Endothelial cell of umbilical vein (primary cell): ENCODE measurements around the gene SETD3. TPM values are rescaled to one million over a fixed set of nuclear protein-coding genes. Genes with fewer than 3 reads are reported as not detected.

ENCODE experiments used
- BruUV-seq: library from RNA; stranded (reverse); fragments of 400-500 nt; replicated peaks from 2 replicates; lab custom pipeline; 2021; lab: Mats Ljungman, UMichigan
- CTCF ChIA-PET: fragments of 300-600, 350-600 bp; sonication (Branson Sonifier 250); formaldehyde crosslinking; loops from one replicate; lab custom pipeline; 2021; ENCODE audit warnings: antibody characterized with exemption, inconsistent platforms; lab: Charles Lee
- POLR2A ChIA-PET: fragments of 300-600, 350-600 bp; sonication (Branson Sonifier 250); formaldehyde crosslinking; loops from one replicate; lab custom pipeline; 2021; ENCODE audit warnings: antibody characterized with exemption, inconsistent platforms; lab: Charles Lee
- DNase-seq: peaks from one replicate; pipeline ENCODE4 v3.0.0-alpha.2; 2011; ENCODE audit warnings: low read depth, low spot score
- FAIRE-seq: peaks from 2 replicates; lab custom pipeline; 2011; peaks lifted over from hg19 to GRCh38; lab: Jason Lieb, UNC
- H2AFZ ChIP-seq: 2 replicates; pipeline ENCODE4 v1.6.0; 2012; ENCODE audit warnings: low read depth, low read length, control low read depth, inconsistent platforms
- H3K27ac ChIP-seq: 2 replicates; pipeline ENCODE4 v1.5.1; 2011; ENCODE audit warnings: low read depth, mild to moderate bottlenecking, control low read depth, low read length, moderate library complexity; ENCODE audit not compliant: insufficient read depth
- H3K27me3 ChIP-seq, 2 experiments: 2 replicates each; pipeline versions ENCODE4 v1.6.0 to v1.6.1; 2011; ENCODE audit warnings: low read length in 2 of 2, mixed read lengths in 1 of 2; ENCODE audit not compliant: control insufficient read depth in 2 of 2, insufficient read depth in 2 of 2
- H3K36me3 ChIP-seq, 2 experiments: 2 replicates in 1 of 2; 3 replicates in 1 of 2; pipeline ENCODE4 v1.5.1; 2011; ENCODE audit warnings: low read length in 2 of 2, mild to moderate bottlenecking in 1 of 2, moderate library complexity in 1 of 2; ENCODE audit not compliant: control insufficient read depth in 2 of 2, insufficient read depth in 2 of 2; ENCODE audit errors: extremely low read depth in 1 of 2
- H3K4me1 ChIP-seq: 3 replicates; pipeline ENCODE4 v1.5.1; 2011; ENCODE audit warnings: mild to moderate bottlenecking, low read length; ENCODE audit not compliant: control insufficient read depth, insufficient read depth; ENCODE audit errors: extremely low read depth
- H3K4me2 ChIP-seq: 2 replicates; pipeline ENCODE4 v1.6.1; 2011; ENCODE audit warnings: low read length, control low read depth, mixed read lengths; ENCODE audit not compliant: insufficient read depth
- H3K4me3 ChIP-seq, 3 experiments: fragments of 200-600 bp in 1 of 3; sonication (generic), shearing (Covaris generic) in 1 of 3; replicated peaks in 1 of 3; 2 replicates each; pipeline ENCODE4 v1.5.1; 2011 to 2016; ENCODE audit warnings: control low read depth in 3 of 3, low read length in 3 of 3, mild to moderate bottlenecking in 2 of 3, inconsistent platforms in 1 of 3, low read depth in 1 of 3, moderate library complexity in 1 of 3; ENCODE audit not compliant: insufficient read depth in 1 of 3
- H3K79me2 ChIP-seq: 2 replicates; pipeline ENCODE4 v1.6.0; 2012; ENCODE audit warnings: low read length, inconsistent platforms; ENCODE audit not compliant: control insufficient read depth, insufficient read depth
- H3K9ac ChIP-seq: replicated peaks from 2 replicates; pipeline ENCODE3; 2011; ENCODE audit warnings: low read length, control low read depth; ENCODE audit not compliant: insufficient read depth; ENCODE audit errors: extremely low read depth
- H3K9me1 ChIP-seq: replicated peaks from 3 replicates; pipeline ENCODE4 v1.6.0; 2011; ENCODE audit warnings: mild to moderate bottlenecking, low read length; ENCODE audit not compliant: control insufficient read depth, insufficient read depth; ENCODE audit errors: extremely low read depth
- H3K9me3 ChIP-seq: replicated peaks from 2 replicates; pipeline ENCODE4 v1.5.1; 2012; ENCODE audit warnings: low read length, inconsistent platforms; ENCODE audit not compliant: control insufficient read depth, insufficient read depth
- H4K20me1 ChIP-seq: replicated peaks from 2 replicates; pipeline ENCODE3; 2011; ENCODE audit warnings: mild to moderate bottlenecking, low read length; ENCODE audit not compliant: control insufficient read depth, insufficient read depth; ENCODE audit errors: extremely low read depth
- CTCF ChIP-seq, 2 donors: IDR thresholded peaks; 1 replicate in 1 of 2; 2 replicates in 1 of 2; pipeline ENCODE4 v1.5.1; 2011; ENCODE audit warnings: low read length in 2 of 2, mild to moderate bottlenecking in 2 of 2, moderate library complexity in 2 of 2, control low read depth in 1 of 2, inconsistent platforms in 1 of 2, low read depth in 1 of 2; ENCODE audit not compliant: insufficient read depth in 1 of 2; ENCODE audit errors: extremely low read depth in 1 of 2
- EZH2 ChIP-seq: IDR thresholded peaks from 2 replicates; pipeline ENCODE4 v1.6.1; 2012; ENCODE audit warnings: borderline replicate concordance, low read depth, mild to moderate bottlenecking, moderate library complexity, low read length, inconsistent platforms; ENCODE audit not compliant: severe bottlenecking
- FOS ChIP-seq: IDR thresholded peaks from 2 replicates; pipeline ENCODE4 v1.6.1; 2011; ENCODE audit warnings: mild to moderate bottlenecking, low read length, moderate library complexity, borderline replicate concordance; ENCODE audit not compliant: insufficient read depth
- GATA2 ChIP-seq: IDR thresholded peaks from 2 replicates; pipeline ENCODE4 v1.7.0; 2011; ENCODE audit warnings: low read depth, mild to moderate bottlenecking, moderate library complexity, mixed read lengths, low read length; ENCODE audit not compliant: insufficient read length, insufficient read depth
- JUN ChIP-seq: IDR thresholded peaks from 2 replicates; pipeline ENCODE4 v1.6.1; 2011; ENCODE audit warnings: borderline replicate concordance, low read depth; ENCODE audit not compliant: insufficient read length, insufficient read depth
- MAX ChIP-seq: IDR thresholded peaks from 2 replicates; pipeline ENCODE4 v1.6.1; 2011; ENCODE audit not compliant: insufficient read depth, insufficient read length
- MYC ChIP-seq: IDR thresholded peaks from one replicate; pipeline ENCODE4 v1.6.1; 2011; ENCODE audit warnings: mild to moderate bottlenecking, low read depth, low read length
- POLR2A ChIP-seq: IDR thresholded peaks from 2 replicates; pipeline ENCODE4 v1.6.1; 2012; ENCODE audit warnings: low read depth, mild to moderate bottlenecking, control low read depth, low read length
- POLR2AphosphoS5 ChIP-seq: IDR thresholded peaks from 2 replicates; pipeline ENCODE4 v1.6.1; 2012; ENCODE audit warnings: low read depth, mild to moderate bottlenecking, control low read depth, low read length, moderate library complexity; ENCODE audit not compliant: insufficient read depth
- dilution Hi-C: fragments of 300-500 bp; cut with MboI; formaldehyde crosslinking; loops from one replicate; pipeline ENCODE4 v1.15.0; 2019; ENCODE audit warnings: low sequenced_read_pairs; ENCODE audit not compliant: extremely low pct_ligation_motif_present
- intact Hi-C: fragments of 100-400 bp; cut with micrococcal nuclease; formaldehyde crosslinking; loops from one replicate; pipeline ENCODE4 v1.10.0; 2022
- polyA plus RNA-seq, 4 experiments: library from polyadenylated mRNA; depleted of rRNA in 3 of 4; stranded (reverse) in 3 of 4; unstranded in 1 of 4; fragments of >200 nt; gene quantifications; 2 replicates each; pipeline versions ENCODE4 v1.2.1 to v1.2.3, GENCODE V29; 2011 to 2012; ENCODE audit warnings: missing spikeins in 1 of 4
- total RNA-seq: library from RNA; stranded (reverse); gene quantifications from 2 replicates; pipeline ENCODE4 v1.2.3, GENCODE V29; 2021

The SETD3 gene
- total and polyA plus RNA-seq, 2 donors (not counting 3 experiments of a cell fraction or from before 2014, with no cell fraction given) = 18.1 to 53.1 TPM

GRCh38 chr14:99361596-99362215 is 119.0 kb downstream of the SETD3 start:
- Histone ChIP-seq H3K9me3 (no peaks in the 10 kb centered on the region), H3K36me3 (no peaks in the 10 kb centered on the region), H3K4me1 (no peaks in the 10 kb centered on the region), H3K27me3 (no peaks in the 10 kb centered on the region), H3K9me1 (no peaks in the 10 kb centered on the region), H3K4me3 (no peak overlapping the region), H3K27ac (no peak overlapping the region), H3K79me2 (no peaks in the 10 kb centered on the region), H4K20me1 (no peaks in the 10 kb centered on the region), H2AFZ (no peak overlapping the region), H3K4me2 (no peak overlapping the region), H3K9ac (no peak overlapping the region)
- POLR2A ChIA-PET = no interaction called here
- FAIRE-seq = no peak
- BruUV-seq = no TSS peak
- CTCF ChIA-PET = interaction anchor here (1.5 kb wide), 1 partner anchor 27 kb away, joined by 4 read pairs; no protein-coding TSS in a partner anchor
- intact Hi-C loops (no loop called here), dilution Hi-C loops (no loop called here)
- TF ChIP-seq POLR2AphosphoS5 (no peak), POLR2A (no peak), MYC (no peak), MAX (no peak), GATA2 (no peak), JUN (no peak), CTCF (IDR thresholded peaks at IDR 0.05; ENCODE audit: extremely low read depth in 1 of 2, insufficient read depth in 1 of 2, low read depth in 1 of 2, low read length in 2 of 2) (no peak), EZH2 (no peak), FOS (no peak)
- DNase-seq = no peak
